Brain microvascular endothelial cell (primary cell): ENCODE data around the gene FKBP10.

Experiments
- DNase-seq: peaks from one replicate; pipeline ENCODE4 v3.0.0-alpha.2; 2020
- H3K27ac ChIP-seq: fragments of 250-450 bp; sonication (Bioruptor Pico); 2 replicates; pipeline ENCODE4 v1.5.1; 2020; ENCODE audit warnings: mild to moderate bottlenecking, moderate library complexity
- H3K27me3 ChIP-seq: fragments of 250-450 bp; sonication (Bioruptor Pico); replicated peaks from 2 replicates; pipeline ENCODE4 v1.5.1; 2020; ENCODE audit warnings: mild to moderate bottlenecking
- H3K36me3 ChIP-seq: fragments of 250-450 bp; sonication (Bioruptor Pico); replicated peaks from 2 replicates; pipeline ENCODE4 v1.5.1; 2020; ENCODE audit warnings: mild to moderate bottlenecking
- H3K4me3 ChIP-seq: 2 replicates; pipeline ENCODE4 v1.5.1; 2011; ENCODE audit warnings: low read depth, mild to moderate bottlenecking, control low read depth, low read length, moderate library complexity
- in situ Hi-C: cut with HindIII; loops from 2 replicates; pipeline ENCODE4 v1.10.0; 2017; ENCODE audit warnings: low sequenced_read_pairs, low pct_ligation_motif_present
- TF ChIP-seq, protein P1 (sequence below): IDR thresholded peaks from 2 replicates; pipeline ENCODE4 v1.5.1; 2011; ENCODE audit warnings: low read depth, mild to moderate bottlenecking, moderate library complexity, low read length, control low read depth, inconsistent platforms; ENCODE audit errors: missing control alignments

The FKBP10 gene

DNA sequence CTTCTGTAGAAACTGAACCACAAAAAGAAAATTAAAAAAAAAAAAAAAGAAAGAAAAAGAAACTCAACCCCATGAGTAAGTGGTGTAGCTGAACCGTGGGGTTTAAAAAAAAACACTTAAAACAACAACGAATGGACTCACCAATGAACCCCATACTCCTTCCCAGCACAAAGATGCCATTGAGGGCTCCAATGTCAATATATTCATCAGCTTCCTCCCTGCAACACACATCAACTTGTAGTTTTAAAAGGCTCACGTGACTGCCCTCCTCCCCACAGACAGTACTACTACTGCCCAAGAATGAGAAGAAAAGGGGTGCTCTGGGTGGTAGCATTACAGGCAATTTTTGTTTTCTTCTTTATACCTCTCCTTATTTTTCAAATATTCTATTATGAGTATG is 55.8 kb downstream of the FKBP10 start:
- Histone ChIP-seq H3K27me3 (no peaks in the 10 kb centered on the region), H3K36me3 (peaks cover 63% of the 10 kb centered on the region), H3K4me3 (no peak overlapping the region), H3K27ac (no peak overlapping the region)
- no peak for DNase-seq
- in situ Hi-C loops = no loop called here
- TF ChIP-seq, protein P1, sequence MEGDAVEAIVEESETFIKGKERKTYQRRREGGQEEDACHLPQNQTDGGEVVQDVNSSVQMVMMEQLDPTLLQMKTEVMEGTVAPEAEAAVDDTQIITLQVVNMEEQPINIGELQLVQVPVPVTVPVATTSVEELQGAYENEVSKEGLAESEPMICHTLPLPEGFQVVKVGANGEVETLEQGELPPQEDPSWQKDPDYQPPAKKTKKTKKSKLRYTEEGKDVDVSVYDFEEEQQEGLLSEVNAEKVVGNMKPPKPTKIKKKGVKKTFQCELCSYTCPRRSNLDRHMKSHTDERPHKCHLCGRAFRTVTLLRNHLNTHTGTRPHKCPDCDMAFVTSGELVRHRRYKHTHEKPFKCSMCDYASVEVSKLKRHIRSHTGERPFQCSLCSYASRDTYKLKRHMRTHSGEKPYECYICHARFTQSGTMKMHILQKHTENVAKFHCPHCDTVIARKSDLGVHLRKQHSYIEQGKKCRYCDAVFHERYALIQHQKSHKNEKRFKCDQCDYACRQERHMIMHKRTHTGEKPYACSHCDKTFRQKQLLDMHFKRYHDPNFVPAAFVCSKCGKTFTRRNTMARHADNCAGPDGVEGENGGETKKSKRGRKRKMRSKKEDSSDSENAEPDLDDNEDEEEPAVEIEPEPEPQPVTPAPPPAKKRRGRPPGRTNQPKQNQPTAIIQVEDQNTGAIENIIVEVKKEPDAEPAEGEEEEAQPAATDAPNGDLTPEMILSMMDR = no peak

DNA sequence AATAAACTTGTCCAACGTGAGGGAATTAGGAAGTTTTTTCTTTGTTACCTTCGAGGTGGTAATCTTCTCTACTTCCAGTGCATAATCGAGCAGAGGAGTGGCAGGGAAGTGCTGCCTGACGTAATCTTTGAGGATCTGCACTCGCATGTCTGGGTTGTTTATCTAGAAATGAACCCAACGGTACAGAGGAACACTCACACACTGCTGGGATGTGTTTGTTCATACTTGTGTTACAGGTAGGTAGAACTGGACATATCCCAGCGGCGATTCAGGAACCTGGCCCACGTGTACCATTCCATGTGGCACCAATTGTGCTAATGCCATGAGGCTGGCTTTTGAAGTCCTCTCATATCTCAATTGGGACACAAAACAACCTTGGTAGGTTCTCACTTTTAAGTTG is 56.6 kb downstream of the FKBP10 start:
- H3K27me3 ChIP-seq = no peaks in the 10 kb centered on the region
- H3K4me3 ChIP-seq = no peak overlapping the region
- in situ Hi-C loops = no loop called here
- no peak overlapping the region for H3K27ac ChIP-seq
- peaks cover 72% of the 10 kb centered on the region for H3K36me3 ChIP-seq
- TF ChIP-seq, protein P1 = no peak
- no peak for DNase-seq

DNA sequence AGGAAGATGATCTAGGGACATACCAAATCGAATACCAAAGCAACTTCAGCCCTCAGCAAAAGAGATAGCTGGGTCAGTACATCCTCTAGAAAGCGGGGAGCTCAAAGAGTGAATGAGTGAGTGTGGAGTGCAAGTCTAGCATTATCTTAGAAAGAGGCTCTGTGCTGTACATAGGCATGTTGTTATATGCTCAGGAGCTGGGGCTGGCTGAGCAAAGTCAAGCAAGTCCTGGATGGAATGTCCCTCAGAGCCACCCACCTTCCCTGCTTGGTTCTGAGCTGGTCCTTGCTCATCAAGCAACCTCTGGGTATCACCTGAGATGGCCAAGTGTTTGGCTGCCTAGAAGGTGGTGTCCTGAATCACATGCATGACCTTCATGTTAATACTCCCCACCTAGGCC is 57.3 kb downstream of the FKBP10 start:
- in situ Hi-C loops = no loop called here
- TF ChIP-seq, protein P1 = no peak
- Histone ChIP-seq H3K27ac (no peak overlapping the region), H3K36me3 (peaks cover 77% of the 10 kb centered on the region), H3K4me3 (no peak overlapping the region), H3K27me3 (no peaks in the 10 kb centered on the region)
- no peak for DNase-seq

DNA sequence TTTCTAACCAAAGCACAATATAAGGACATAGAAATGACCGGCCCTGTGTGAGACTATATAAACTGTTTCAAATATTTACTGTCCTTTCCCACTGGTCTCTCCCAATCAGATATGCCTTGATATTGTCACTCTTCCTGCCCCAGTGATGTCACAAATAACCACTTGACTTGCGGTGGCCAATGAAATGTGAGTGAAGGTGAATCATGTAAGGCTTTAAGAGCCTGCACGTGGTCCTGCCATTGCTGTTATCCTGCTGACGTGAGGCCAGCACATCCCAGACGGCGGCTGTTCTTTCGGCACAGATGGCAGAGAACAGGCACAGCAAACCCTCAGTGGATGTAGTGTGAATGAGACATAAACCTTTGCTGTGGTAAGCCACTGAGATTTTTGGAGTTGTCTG is 57.8 kb downstream of the FKBP10 start:
- TF ChIP-seq, protein P1 = no peak
- Histone ChIP-seq H3K27me3 (no peaks in the 10 kb centered on the region), H3K27ac (no peak overlapping the region), H3K36me3 (peaks cover 77% of the 10 kb centered on the region), H3K4me3 (no peak overlapping the region)
- in situ Hi-C loops = no loop called here
- DNase-seq = no peak

DNA sequence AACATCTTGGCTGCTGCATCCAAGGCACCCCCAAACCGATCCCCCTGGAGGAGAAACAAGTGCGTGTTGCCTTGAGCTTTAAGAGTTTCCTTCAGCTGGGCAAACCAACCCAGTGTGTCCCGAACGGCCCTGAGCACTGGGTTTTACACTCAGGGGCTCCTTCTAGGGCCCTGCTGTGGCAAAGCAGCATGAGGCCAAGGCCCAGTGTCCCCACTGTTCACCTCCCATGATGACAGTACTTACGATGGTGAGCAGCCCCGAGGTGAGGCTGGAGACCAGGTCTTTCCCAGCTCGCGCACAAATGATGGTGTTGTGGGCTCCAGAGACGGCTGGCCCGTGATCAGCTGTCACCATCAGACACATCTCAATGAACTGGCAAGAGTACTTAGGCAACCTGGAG is 59.0 kb downstream of the FKBP10 start:
- Histone ChIP-seq H3K4me3 (no peak overlapping the region), H3K27me3 (no peaks in the 10 kb centered on the region), H3K36me3 (peaks cover 77% of the 10 kb centered on the region), H3K27ac (no peak overlapping the region)
- TF ChIP-seq, protein P1 = no peak
- no peak for DNase-seq
- in situ Hi-C loops = no loop called here
